A549 (cell line): ENCODE data around the gene TFF2. TPM values are rescaled to one million over a fixed set of nuclear protein-coding genes. Genes with fewer than 3 reads are reported as not detected.

Experiments used
- ATAC-seq, 2 experiments: fragments of 200-7000 bp in 1 of 2; fragments of >200 bp in 1 of 2; cut with Nextera tagmentation in 1 of 2; cut with Tn5 transposase in 1 of 2; 3 replicates each; pipeline versions ENCODE4 v1.8.0 to v1.9.1; 2018 to 2020; ENCODE audit warnings: mild to moderate bottlenecking in 1 of 2, moderate library complexity in 1 of 2
- CTCF ChIA-PET: fragments of 300-600 bp; sonication (Branson Sonifier 250); formaldehyde crosslinking; extraction: SDS; loops from one replicate; lab custom pipeline; 2021; ENCODE audit warnings: antibody characterized with exemption, inconsistent platforms; lab: Yijun Ruan, JAX
- POLR2A ChIA-PET: fragments of 350-600 bp; formaldehyde crosslinking; extraction: SDS; loops from one replicate; lab custom pipeline; 2021; ENCODE audit warnings: antibody characterized with exemption, inconsistent platforms; lab: Yijun Ruan, JAX
- DNase-seq, 2 experiments: peaks; one replicate each; pipeline versions ENCODE4 v3.0.0 to v3.0.0-alpha.2; 2011 to 2016; ENCODE audit warnings: low read depth in 1 of 2, low spot score in 1 of 2
- FAIRE-seq: peaks from 2 replicates; lab custom pipeline; 2011; peaks lifted over from hg19 to GRCh38; lab: Jason Lieb, UNC
- H3K27ac ChIP-seq, 2 experiments: fragments of >200 bp; sonication (Bioruptor Twin); formaldehyde crosslinking; 3 replicates each; pipeline ENCODE4 v1.5.1; 2016 to 2017
- H3K4me1 ChIP-seq: fragments of >200 bp; sonication (Bioruptor Twin); formaldehyde crosslinking; 3 replicates; pipeline ENCODE4 v1.6.1; 2016
- H3K4me2 ChIP-seq: fragments of >200 bp; sonication (Bioruptor Twin); formaldehyde crosslinking; 3 replicates; pipeline ENCODE4 v1.6.1; 2016
- H3K4me3 ChIP-seq: fragments of >200 bp; sonication (Bioruptor Twin); formaldehyde crosslinking; 3 replicates; pipeline ENCODE4 v1.5.1; 2016
- H3K9me3 ChIP-seq: fragments of >200 bp; sonication (Bioruptor Twin); formaldehyde crosslinking; 3 replicates; pipeline ENCODE4 v1.6.1; 2016
- CTCF ChIP-seq: fragments of >200 bp; sonication (Bioruptor Twin); formaldehyde crosslinking; IDR thresholded peaks from 3 replicates; pipeline ENCODE4 v1.5.1; 2016
- EHMT2 ChIP-seq: fragments of 200-600 bp; sonication (generic); IDR thresholded peaks from 2 replicates; pipeline ENCODE4 v1.6.1; 2016; ENCODE audit warnings: antibody characterized with exemption, low read depth, mild to moderate bottlenecking, moderate library complexity
- ELK1 ChIP-seq: fragments of 150-350 bp; IDR thresholded peaks from 2 replicates; pipeline ENCODE4 v1.6.1; 2014; ENCODE audit warnings: low read depth, mild to moderate bottlenecking, low read length
- ESRRA ChIP-seq: fragments of 150-350 bp; IDR thresholded peaks from 2 replicates; pipeline ENCODE4 v1.6.1; 2014; ENCODE audit warnings: mild to moderate bottlenecking, low read length, borderline replicate concordance
- FOXS1 ChIP-seq: fragments of 250-450 bp; sonication (Bioruptor Pico); IDR thresholded peaks from 2 replicates; pipeline ENCODE4 v1.5.0; 2020; ENCODE audit warnings: mild to moderate bottlenecking, moderate library complexity
- HDAC2 ChIP-seq: fragments of 200-600 bp; sonication (generic); IDR thresholded peaks from 2 replicates; pipeline ENCODE4 v1.6.1; 2016
- HES2 ChIP-seq: fragments of >200 bp; sonication (Bioruptor Twin); formaldehyde crosslinking; IDR thresholded peaks from 2 replicates; pipeline ENCODE4 v1.6.1; 2016
- HEYL ChIP-seq: fragments of 250-450 bp; sonication (Bioruptor Pico); IDR thresholded peaks from 2 replicates; pipeline ENCODE4 v1.8.0; 2021; ENCODE audit warnings: mild to moderate bottlenecking, moderate library complexity
- HMGXB4 ChIP-seq: fragments of 250-450 bp; sonication (Bioruptor Pico); IDR thresholded peaks from 2 replicates; pipeline ENCODE4 v1.5.0; 2021; ENCODE audit warnings: mild to moderate bottlenecking, moderate library complexity, borderline replicate concordance
- HOXA7 ChIP-seq: fragments of 250-450 bp; sonication (Bioruptor Pico); IDR thresholded peaks from 2 replicates; pipeline ENCODE4 v1.5.0; 2020; ENCODE audit warnings: mild to moderate bottlenecking, moderate library complexity
- MAFK ChIP-seq: fragments of 450-650 bp; IDR thresholded peaks from 2 replicates; pipeline ENCODE4 v1.6.1; 2014; ENCODE audit not compliant: partially characterized antibody
- MAX ChIP-seq: IDR thresholded peaks from 2 replicates; pipeline ENCODE4 v1.6.1; 2012
- MAZ ChIP-seq: fragments of 150-350 bp; IDR thresholded peaks from 2 replicates; pipeline ENCODE4 v1.6.1; 2014; ENCODE audit warnings: antibody characterized with exemption, low read depth, low read length, borderline replicate concordance
- NPAS2 ChIP-seq: fragments of 250-450 bp; sonication (Bioruptor Pico); IDR thresholded peaks from 2 replicates; pipeline ENCODE4 v1.8.0; 2022; ENCODE audit warnings: mild to moderate bottlenecking, moderate library complexity, borderline replicate concordance
- RAD21 ChIP-seq, 2 experiments: fragments of >200 bp in 1 of 2; sonication (Bioruptor Twin) in 1 of 2; formaldehyde crosslinking in 1 of 2; IDR thresholded peaks in 1 of 2; conservative IDR thresholded peaks in 1 of 2; 2 replicates in 1 of 2; 3 replicates in 1 of 2; pipeline ENCODE4 v1.6.1; 2012 to 2018; ENCODE audit warnings: inconsistent platforms in 1 of 2
- REST ChIP-seq: fragments of 200-600 bp; sonication (generic); IDR thresholded peaks from 2 replicates; pipeline ENCODE4 v1.6.1; 2016; ENCODE audit warnings: antibody characterized with exemption, mild to moderate bottlenecking, moderate library complexity
- RNF2 ChIP-seq: fragments of 200-600 bp; sonication (generic); IDR thresholded peaks from 2 replicates; pipeline ENCODE4 v1.6.1; 2016; ENCODE audit warnings: low read depth, mild to moderate bottlenecking, antibody characterized with exemption, moderate library complexity, borderline replicate concordance
- TFCP2L1 ChIP-seq: fragments of 250-450 bp; sonication (Bioruptor Pico); IDR thresholded peaks from 2 replicates; pipeline ENCODE4 v1.5.0; 2021; ENCODE audit warnings: mild to moderate bottlenecking
- ZC3H11A ChIP-seq: fragments of 450-650 bp; IDR thresholded peaks from 2 replicates; pipeline ENCODE4 v1.6.1; 2014; ENCODE audit warnings: antibody characterized with exemption, mild to moderate bottlenecking
- WGBS: methylation state at CpG from one replicate; pipeline ENCODE4 v1.1.6; 2017; ENCODE audit errors: missing lambda C conversion rate; 5-methylcytosine and 5-hydroxymethylcytosine counted together
- polyA plus RNA-seq, 4 experiments: library from polyadenylated mRNA; depleted of rRNA in 3 of 4; stranded (reverse); fragments of >200 nt; fragmentation: RNase III in 1 of 4; extraction: RNeasy Plus Mini Kit Qiagen cat#74134 plus additional on column Dnase treatment in 1 of 4; gene quantifications; 2 replicates in 3 of 4; 3 replicates in 1 of 4; pipeline ENCODE4 v1.2.3, GENCODE V29; 2011 to 2017

The TFF2 gene
- polyA plus RNA-seq, 2 of the 4 experiments (the other 2 are of a cell fraction): not detected

- ATAC-seq (no peak), DNase-seq (no peak), FAIRE-seq (no peak)
- no peaks in the 10 kb centered on the region for H3K4me1 ChIP-seq
- no peak overlapping the region for H3K4me2 ChIP-seq
- TF ChIP-seq HDAC2 (no peak), EHMT2 (no peak), FOXS1 (CRISPR knock-in tag) (no peak), MAFK (no peak), TFCP2L1 (no peak), HMGXB4 (no peak), RNF2 (no peak), CTCF (no peak), ESRRA (no peak), ELK1 (no peak), MAX (no peak), ZC3H11A (no peak), HOXA7 (CRISPR knock-in tag) (no peak), NPAS2 (CRISPR knock-in tag) (no peak), HES2 (no peak), RAD21 (conservative IDR thresholded peaks at IDR 0.05 in 1 of 2, IDR thresholded peaks at IDR 0.05 in 1 of 2) (no peak), HEYL (CRISPR knock-in tag) (no peak)
- whole genome bisulfite sequencing: 75% methylated on average over 2 of the region's 8 CpGs
- POLR2A ChIA-PET: no interaction called here
- no peak overlapping the region for H3K27ac ChIP-seq
- H3K9me3 ChIP-seq: no peaks in the 10 kb centered on the region
- H3K4me3 ChIP-seq: no peak overlapping the region
- CTCF ChIA-PET: no interaction called here
Observed at GRCh38 chr21:42317341-42317741, 33.5 kb downstream of the TFF2 start.

GRCh38 chr21:42316891-42317290, 33.9 kb downstream of the TFF2 start:
- Histone ChIP-seq H3K4me2 (no peak overlapping the region), H3K27ac (no peak overlapping the region), H3K4me3 (no peak overlapping the region), H3K4me1 (no peaks in the 10 kb centered on the region), H3K9me3 (no peaks in the 10 kb centered on the region)
- ChIA-PET CTCF (no interaction called here), POLR2A (no interaction called here)
- FAIRE-seq: no peak
- ATAC-seq: no peak
- TF ChIP-seq NPAS2 (CRISPR knock-in tag) (no peak), REST (no peak), HDAC2 (no peak), ELK1 (no peak), MAZ (no peak)
- WGBS: 89% methylated on average over 8 of the region's 16 CpGs
- no peak for DNase-seq
